ENCODE results near the gene POLRMT. TPM values are rescaled to one million over a fixed set of nuclear protein-coding genes. Genes with fewer than 3 reads are reported as not detected.

The POLRMT gene
- total RNA-seq, 1 donor: 22.0 TPM

DNA sequence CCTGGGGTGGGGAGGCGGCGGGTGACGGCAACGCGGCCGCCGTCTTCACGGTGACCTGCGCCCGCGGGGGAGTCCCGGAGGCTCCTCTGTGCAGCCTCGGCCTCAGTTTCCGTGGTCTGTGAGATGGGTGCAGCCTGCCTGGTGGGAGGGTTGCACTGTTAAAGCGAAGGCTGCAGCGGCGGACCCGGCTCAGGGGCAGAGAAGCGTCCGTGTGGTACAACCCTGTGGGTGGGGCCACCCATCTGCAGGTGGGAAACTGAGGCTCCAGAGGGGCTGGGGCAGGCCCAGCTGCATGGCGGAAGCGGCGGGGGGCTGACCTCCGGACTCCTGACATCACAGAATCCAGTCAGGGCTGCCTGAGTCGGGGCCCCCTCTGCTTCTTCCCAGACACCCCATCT is 6.8 kb upstream of the POLRMT start:
- TF ChIP-seq, protein P1, sequence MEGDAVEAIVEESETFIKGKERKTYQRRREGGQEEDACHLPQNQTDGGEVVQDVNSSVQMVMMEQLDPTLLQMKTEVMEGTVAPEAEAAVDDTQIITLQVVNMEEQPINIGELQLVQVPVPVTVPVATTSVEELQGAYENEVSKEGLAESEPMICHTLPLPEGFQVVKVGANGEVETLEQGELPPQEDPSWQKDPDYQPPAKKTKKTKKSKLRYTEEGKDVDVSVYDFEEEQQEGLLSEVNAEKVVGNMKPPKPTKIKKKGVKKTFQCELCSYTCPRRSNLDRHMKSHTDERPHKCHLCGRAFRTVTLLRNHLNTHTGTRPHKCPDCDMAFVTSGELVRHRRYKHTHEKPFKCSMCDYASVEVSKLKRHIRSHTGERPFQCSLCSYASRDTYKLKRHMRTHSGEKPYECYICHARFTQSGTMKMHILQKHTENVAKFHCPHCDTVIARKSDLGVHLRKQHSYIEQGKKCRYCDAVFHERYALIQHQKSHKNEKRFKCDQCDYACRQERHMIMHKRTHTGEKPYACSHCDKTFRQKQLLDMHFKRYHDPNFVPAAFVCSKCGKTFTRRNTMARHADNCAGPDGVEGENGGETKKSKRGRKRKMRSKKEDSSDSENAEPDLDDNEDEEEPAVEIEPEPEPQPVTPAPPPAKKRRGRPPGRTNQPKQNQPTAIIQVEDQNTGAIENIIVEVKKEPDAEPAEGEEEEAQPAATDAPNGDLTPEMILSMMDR (IDR thresholded peaks at IDR 0.05; ENCODE audit: insufficient read depth, low read length): no peak
- DNase-seq (ENCODE audit: low read depth): no peak
- H3K4me3 ChIP-seq (ENCODE audit: low read depth, low read length): peak overlapping the region; percentile 51

DNA sequence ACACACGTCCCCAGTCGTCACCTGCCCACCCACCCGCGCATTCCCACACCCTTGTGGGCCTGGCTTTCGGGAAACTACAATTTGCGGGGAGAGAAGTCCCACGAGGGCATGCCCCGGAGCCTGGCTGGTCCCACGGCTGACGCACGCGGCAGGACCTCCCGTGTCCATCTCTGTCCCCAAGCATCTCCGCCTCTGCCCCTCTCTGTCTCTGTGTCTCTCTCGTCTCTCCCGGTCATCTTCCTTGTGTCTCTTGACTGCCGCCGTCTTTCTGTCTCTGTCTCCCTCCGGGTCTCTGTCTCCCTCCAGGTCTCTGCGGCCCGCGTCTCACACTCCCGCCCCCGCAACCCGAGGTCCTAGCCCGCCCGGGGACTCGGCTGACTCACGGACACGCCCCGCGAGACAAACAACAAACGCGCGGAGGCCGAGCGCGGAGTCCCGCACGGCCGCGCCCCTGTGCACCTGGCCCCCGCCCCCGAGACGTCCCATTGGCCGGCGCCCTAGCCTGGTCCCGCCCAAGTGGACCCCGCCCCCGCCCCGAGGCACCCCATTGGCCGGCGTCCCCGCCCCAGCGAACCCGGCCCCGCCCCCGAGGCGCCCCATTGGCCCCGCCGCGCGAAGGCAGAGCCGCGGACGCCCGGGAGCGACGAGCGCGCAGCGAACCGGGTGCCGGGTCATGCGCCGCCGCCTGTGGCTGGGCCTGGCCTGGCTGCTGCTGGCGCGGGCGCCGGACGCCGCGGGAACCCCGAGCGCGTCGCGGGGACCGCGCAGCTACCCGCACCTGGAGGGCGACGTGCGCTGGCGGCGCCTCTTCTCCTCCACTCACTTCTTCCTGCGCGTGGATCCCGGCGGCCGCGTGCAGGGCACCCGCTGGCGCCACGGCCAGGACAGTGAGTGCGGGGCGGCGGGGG is 6.2 kb upstream of the POLRMT start, which contains the start of gene FGF22:
TSS of gene FGF22 (plus strand) at position 627 of the 908 bp plus-strand sequence. CDS start at position 674, 47 bp downstream.
- DNase-seq (ENCODE audit: low read depth): peak; percentile 68
- peak within 1 kb of the TSS; percentile 60 for H3K4me3 ChIP-seq (ENCODE audit: low read depth, low read length)
- TF ChIP-seq, protein P1 (IDR thresholded peaks at IDR 0.05; ENCODE audit: insufficient read depth, low read length): no peak

DNA sequence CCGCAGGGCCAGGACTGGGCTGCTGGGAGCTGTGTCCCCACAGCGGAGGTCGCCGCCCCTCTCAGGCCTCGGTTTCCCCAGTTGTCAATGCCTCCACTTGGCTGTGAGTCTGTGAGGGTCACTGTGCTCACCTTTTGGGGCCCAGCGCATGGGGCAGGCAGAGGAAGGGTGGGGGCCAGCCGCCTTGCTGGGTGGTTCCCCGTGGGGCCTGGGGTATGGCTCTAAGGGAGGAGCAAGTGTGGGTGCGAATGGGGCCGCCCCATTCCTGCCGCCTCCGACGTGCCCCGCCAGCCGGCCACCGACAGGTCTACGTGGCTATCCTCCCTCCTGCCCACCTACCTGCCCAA is 5.5 kb upstream of the POLRMT start:
- no peak for DNase-seq (ENCODE audit: low read depth)
- TF ChIP-seq, protein P1 (IDR thresholded peaks at IDR 0.05; ENCODE audit: insufficient read depth, low read length): no peak
- H3K4me3 ChIP-seq (ENCODE audit: low read depth, low read length): peak overlapping the region; percentile 60

DNA sequence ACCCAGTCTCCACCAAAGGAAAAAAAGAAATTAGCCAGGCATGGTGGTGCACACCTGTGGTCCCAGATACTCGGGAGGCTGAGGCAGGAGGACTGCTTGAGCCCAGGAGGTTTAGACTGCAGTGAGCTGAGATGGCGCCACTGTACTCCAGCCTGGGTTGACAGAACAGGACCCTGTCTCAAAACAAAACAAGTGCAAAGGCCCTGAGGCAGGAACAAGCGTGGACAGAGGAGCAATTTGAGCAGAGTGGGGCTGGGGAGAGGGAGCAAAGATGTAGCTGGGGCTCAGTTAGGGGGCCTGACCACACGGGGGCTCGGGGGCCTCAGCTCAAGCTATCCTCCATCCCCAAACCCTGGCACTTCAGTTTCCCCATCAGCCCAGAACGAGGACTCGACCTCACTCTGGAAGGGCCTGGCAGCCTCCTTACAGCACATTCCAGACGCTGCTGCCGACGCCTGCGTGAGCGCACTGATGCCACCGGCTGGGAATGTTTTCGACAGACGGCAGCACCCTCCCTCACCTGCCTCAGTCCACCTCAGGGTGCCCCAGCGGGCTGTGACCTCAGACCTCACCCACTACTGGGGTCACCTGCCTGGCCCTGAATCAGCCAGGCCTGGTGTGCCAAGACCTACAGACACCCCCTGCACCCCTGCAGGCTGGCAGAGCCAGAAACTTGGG is 1.8 kb upstream of the POLRMT start:
- H3K4me3 ChIP-seq (ENCODE audit: low read depth, low read length): no peak overlapping the region
- no peak for DNase-seq (ENCODE audit: low read depth)

DNA sequence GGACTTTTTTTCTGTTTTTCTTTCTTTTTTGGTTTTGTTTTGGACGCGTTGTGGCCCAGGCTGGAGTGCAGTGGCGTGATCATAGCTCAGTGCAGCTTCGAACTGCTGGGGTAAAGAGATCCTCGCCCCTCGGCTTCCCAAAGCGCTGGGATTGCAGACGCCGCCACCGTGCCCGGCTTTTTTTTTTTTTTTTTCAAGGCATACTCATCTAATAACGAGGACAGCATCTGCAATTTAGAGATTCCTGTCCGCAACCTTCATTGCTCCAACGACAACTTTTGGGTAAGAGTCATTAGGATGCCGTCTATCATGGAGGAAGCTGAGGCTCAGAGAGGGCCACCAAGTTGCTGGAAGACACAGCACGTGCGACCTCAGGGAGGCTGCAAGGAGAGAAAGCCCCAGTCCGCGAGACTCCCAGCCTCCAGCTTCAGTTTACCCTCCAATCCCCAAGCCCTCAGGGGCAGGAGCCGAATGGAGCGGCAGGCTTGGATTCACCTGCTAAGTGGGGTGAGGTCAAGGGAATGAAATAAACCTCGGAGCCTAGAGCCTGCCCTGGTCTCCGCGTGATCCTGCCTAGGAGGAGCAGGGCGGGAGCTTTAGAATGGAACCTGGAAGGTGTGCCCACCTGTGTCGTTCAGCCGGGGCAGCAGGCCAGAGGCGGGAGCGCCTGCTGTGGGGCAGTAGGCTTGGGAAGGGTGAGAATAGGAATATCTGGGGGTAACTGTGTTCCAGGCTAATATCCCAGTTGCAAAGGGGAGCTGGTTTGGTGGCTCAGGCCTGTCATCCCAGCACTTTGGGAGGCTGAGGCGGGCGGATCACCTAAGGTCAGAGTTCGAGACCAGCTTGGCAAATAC is 676 bp upstream of the POLRMT start:
- TF ChIP-seq, protein P1 (IDR thresholded peaks at IDR 0.05; ENCODE audit: insufficient read depth, low read length): no peak
- DNase-seq (ENCODE audit: low read depth): no peak
- peak overlapping the region; percentile 80 for H3K4me3 ChIP-seq (ENCODE audit: low read depth, low read length)

More for the DNA sequence above, 1.8 kb upstream of the POLRMT start:
- TF ChIP-seq, protein P1 (IDR thresholded peaks at IDR 0.05; ENCODE audit: insufficient read depth, low read length): no peak

DNA sequence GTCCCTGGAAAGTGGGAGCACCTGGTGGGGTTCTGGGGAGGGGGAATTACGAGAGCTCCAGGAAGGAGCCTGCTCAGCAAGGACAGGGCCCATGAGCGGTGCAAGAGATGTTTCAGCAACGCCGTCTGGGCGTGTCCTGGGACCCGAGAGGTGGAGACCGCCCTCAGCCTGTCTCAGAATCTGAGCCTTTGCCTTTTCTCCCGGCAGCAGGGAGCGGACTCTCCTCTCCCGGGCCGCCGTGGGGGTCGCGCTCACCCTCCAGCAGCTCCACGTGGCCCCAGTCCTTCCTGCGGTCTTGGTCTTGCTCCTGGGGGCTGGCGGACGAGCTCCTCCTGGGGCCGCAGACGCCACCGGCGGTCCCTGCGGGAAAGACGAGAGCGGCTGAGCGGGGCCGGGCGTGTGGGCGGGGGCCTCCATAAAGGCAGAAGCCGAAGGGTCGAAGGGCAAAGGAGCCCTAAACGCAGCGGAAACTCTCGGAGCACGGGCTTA is 714 bp downstream of the POLRMT start:
- peak; percentile 49 for DNase-seq (ENCODE audit: low read depth)
- TF ChIP-seq, protein P1 (IDR thresholded peaks at IDR 0.05; ENCODE audit: insufficient read depth, low read length): no peak
- H3K4me3 ChIP-seq (ENCODE audit: low read depth, low read length): peak overlapping the region; percentile 76

Data from fibroblast of the aortic adventitia (primary cell).